Ovary (tissue), 3 donors: ENCODE data around the gene ASTL.

ENCODE experiments used
- CTCF ChIP-seq, 3 donors: fragments of 450-650 bp in 2 of 3; fragments of 200-600 bp in 1 of 3; IDR thresholded peaks; one replicate each; pipeline versions ENCODE4 v1.5.1 to v1.8.0; 2016 to 2022; ENCODE audit warnings: antibody characterized with exemption in 3 of 3, mild to moderate bottlenecking in 1 of 3
- EP300 ChIP-seq: sonication (generic); formaldehyde crosslinking; IDR thresholded peaks from one replicate; pipeline ENCODE4 v1.6.1; 2017; ENCODE audit warnings: antibody characterized with exemption
- POLR2A ChIP-seq: fragments of 450-650 bp; IDR thresholded peaks from one replicate; pipeline ENCODE4 v1.6.1; 2017; ENCODE audit warnings: antibody characterized with exemption, mild to moderate bottlenecking, moderate library complexity
- donor health status: DM: no; HTN: no; CAD: no.

- TF ChIP-seq CTCF (IDR thresholded peaks at IDR 0.05): no peak
- TF ChIP-seq POLR2A: no peak
- no peak for TF ChIP-seq EP300
These were observed 24.4 kb downstream of the ASTL start for GRCh38 chr2:96113951-96114350.
